HuH-7.5 (cell line): ENCODE data around the gene AIFM1.
A peak's percentile ranks its signal among the peaks of the same experiment; 100 is the strongest.

ENCODE experiments used
- DNase-seq: peaks from one replicate; pipeline ENCODE4 v3.0.0; 2011; ENCODE audit warnings: low spot score

AIFM1 gene

GRCh38 chrX:130170752-130171445 is 5.3 kb upstream of the AIFM1 start:
- DNase-seq = peak; percentile 68

GRCh38 chrX:130167040-130167439 is 1.4 kb upstream of the AIFM1 start:
- no peak for DNase-seq

- no peak for DNase-seq
These were observed 799 bp upstream of the AIFM1 start for GRCh38 chrX:130166503-130166777.

GRCh38 chrX:130165181-130165702 is 399 bp downstream of the AIFM1 start:
- no peak for DNase-seq

- DNase-seq = no peak
These were observed 2.2 kb downstream of the AIFM1 start for GRCh38 chrX:130163398-130163797.

- DNase-seq = no peak
These were observed 3.4 kb downstream of the AIFM1 start for GRCh38 chrX:130162094-130162735.

GRCh38 chrX:130159776-130160175 is 5.9 kb downstream of the AIFM1 start:
- DNase-seq = no peak

- DNase-seq = no peak
These were observed 7.3 kb downstream of the AIFM1 start for GRCh38 chrX:130158311-130158710.

GRCh38 chrX:130155564-130155963 is 10.1 kb downstream of the AIFM1 start:
- DNase-seq = no peak

- no peak for DNase-seq
These were observed 18.0 kb downstream of the AIFM1 start for GRCh38 chrX:130147631-130148030.

GRCh38 chrX:130145123-130145522 is 20.5 kb downstream of the AIFM1 start:
- DNase-seq = no peak

GRCh38 chrX:130144509-130144908 is 21.1 kb downstream of the AIFM1 start:
- DNase-seq = no peak

GRCh38 chrX:130139474-130140201 is 26.0 kb downstream of the AIFM1 start:
- DNase-seq = no peak

- no peak for DNase-seq
These were observed 28.7 kb downstream of the AIFM1 start for GRCh38 chrX:130136961-130137360.

- DNase-seq = no peak
These were observed 29.1 kb downstream of the AIFM1 start for GRCh38 chrX:130136496-130136895.

GRCh38 chrX:130130990-130131389 is 34.7 kb downstream of the AIFM1 start:
- no peak for DNase-seq

GRCh38 chrX:130125091-130125874 is 40.4 kb downstream of the AIFM1 start:
- no peak for DNase-seq

GRCh38 chrX:130124577-130124976 is 41.1 kb downstream of the AIFM1 start:
- DNase-seq = no peak

GRCh38 chrX:130121505-130121800 is 44.2 kb downstream of the AIFM1 start:
- DNase-seq = no peak

- DNase-seq = peak; percentile 59
These were observed 44.7 kb downstream of the AIFM1 start for GRCh38 chrX:130120746-130121504.

- DNase-seq = peak; percentile 32
These were observed 45.3 kb downstream of the AIFM1 start for GRCh38 chrX:130120321-130120731.
